ENCODE data around the gene HS3ST6. TPM values are rescaled to one million over a fixed set of nuclear protein-coding genes. Genes with fewer than 3 reads are reported as not detected.

HS3ST6 gene
- total and polyA plus RNA-seq, 2 donors (not counting 3 experiments of a cell fraction or from before 2014, with no cell fraction given) = not detected

DNA sequence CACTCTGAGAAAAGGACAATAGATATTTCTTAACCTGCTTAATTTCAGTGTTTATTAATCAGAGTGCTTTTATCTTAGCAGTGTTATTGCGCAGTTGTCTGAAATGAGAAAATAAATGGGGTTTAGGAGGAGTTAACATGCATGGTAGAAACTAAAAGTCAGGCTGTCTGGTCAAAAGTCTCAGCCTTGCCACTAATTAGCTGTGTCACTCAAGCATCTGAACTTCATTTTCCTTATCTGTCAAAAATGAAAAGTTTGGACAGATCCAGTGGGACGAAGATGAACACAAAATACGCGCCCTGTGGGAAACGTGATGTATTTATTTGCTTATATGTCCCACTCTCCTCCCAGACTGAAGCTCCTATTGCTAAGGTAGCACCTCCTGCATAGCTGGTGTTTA, 40.0 kb downstream of the HS3ST6 start:
- ChIA-PET CTCF (interaction anchor here (1.2 to 1.8 kb wide), 4 partner anchors 12 to 20 kb away, joined by 3 to 5 read pairs (median 4); no protein-coding TSS in a partner anchor), POLR2A (no interaction called here)
- Histone ChIP-seq H3K79me2 (ENCODE audit: control insufficient read depth, insufficient read depth, low read length) (no peaks in the 10 kb centered on the region), H3K9me1 (replicated peaks; ENCODE audit: control insufficient read depth, extremely low read depth, insufficient read depth, low read length) (no peaks in the 10 kb centered on the region), H3K9me3 (replicated peaks; ENCODE audit: control insufficient read depth, insufficient read depth, low read length) (no peaks in the 10 kb centered on the region), H3K4me1 (ENCODE audit: control insufficient read depth, extremely low read depth, insufficient read depth, low read length) (no peaks in the 10 kb centered on the region), H3K9ac (replicated peaks; ENCODE audit: extremely low read depth, insufficient read depth, low read length) (no peak overlapping the region), H3K4me3 (replicated peaks in 1 of 3; ENCODE audit: insufficient read depth in 1 of 3, low read depth in 1 of 3, low read length in 3 of 3) (no peak overlapping the region), H3K36me3 (ENCODE audit: control insufficient read depth in 2 of 2, extremely low read depth in 1 of 2, insufficient read depth in 2 of 2, low read length in 2 of 2) (no peaks in the 10 kb centered on the region), H4K20me1 (replicated peaks; ENCODE audit: control insufficient read depth, extremely low read depth, insufficient read depth, low read length) (no peaks in the 10 kb centered on the region), H3K27ac (ENCODE audit: insufficient read depth, low read depth, low read length) (no peak overlapping the region), H3K4me2 (ENCODE audit: insufficient read depth, low read length) (no peak overlapping the region), H3K27me3 (ENCODE audit: control insufficient read depth in 2 of 2, insufficient read depth in 2 of 2, low read length in 2 of 2) (peaks cover 5 to 13% of the 10 kb centered on the region in 2 experiments), H2AFZ (ENCODE audit: low read depth, low read length) (no peak overlapping the region)
- no TSS peak for BruUV-seq (replicated peaks)
- intact Hi-C loops (cut with micrococcal nuclease) (no loop called here), dilution Hi-C loops (cut with MboI; ENCODE audit: extremely low pct_ligation_motif_present, low sequenced_read_pairs) (no loop called here)
- TF ChIP-seq, protein P1, sequence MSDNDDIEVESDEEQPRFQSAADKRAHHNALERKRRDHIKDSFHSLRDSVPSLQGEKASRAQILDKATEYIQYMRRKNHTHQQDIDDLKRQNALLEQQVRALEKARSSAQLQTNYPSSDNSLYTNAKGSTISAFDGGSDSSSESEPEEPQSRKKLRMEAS (IDR thresholded peaks at IDR 0.05; ENCODE audit: insufficient read depth, insufficient read length) = no peak
- TF ChIP-seq GATA2 (IDR thresholded peaks at IDR 0.05; ENCODE audit: insufficient read depth, insufficient read length, low read depth, low read length) (no peak), FOS (IDR thresholded peaks at IDR 0.05; ENCODE audit: borderline replicate concordance, insufficient read depth, low read length) (no peak), EZH2 (IDR thresholded peaks at IDR 0.05; ENCODE audit: borderline replicate concordance, low read depth, low read length, severe bottlenecking) (no peak), POLR2AphosphoS5 (IDR thresholded peaks at IDR 0.05; ENCODE audit: insufficient read depth, low read depth, low read length) (no peak), POLR2A (IDR thresholded peaks at IDR 0.05; ENCODE audit: low read depth, low read length) (no peak), JUN (IDR thresholded peaks at IDR 0.05; ENCODE audit: borderline replicate concordance, insufficient read depth, insufficient read length, low read depth) (no peak), MYC (IDR thresholded peaks at IDR 0.05; ENCODE audit: low read depth, low read length) (no peak)
- TF ChIP-seq, protein P2, sequence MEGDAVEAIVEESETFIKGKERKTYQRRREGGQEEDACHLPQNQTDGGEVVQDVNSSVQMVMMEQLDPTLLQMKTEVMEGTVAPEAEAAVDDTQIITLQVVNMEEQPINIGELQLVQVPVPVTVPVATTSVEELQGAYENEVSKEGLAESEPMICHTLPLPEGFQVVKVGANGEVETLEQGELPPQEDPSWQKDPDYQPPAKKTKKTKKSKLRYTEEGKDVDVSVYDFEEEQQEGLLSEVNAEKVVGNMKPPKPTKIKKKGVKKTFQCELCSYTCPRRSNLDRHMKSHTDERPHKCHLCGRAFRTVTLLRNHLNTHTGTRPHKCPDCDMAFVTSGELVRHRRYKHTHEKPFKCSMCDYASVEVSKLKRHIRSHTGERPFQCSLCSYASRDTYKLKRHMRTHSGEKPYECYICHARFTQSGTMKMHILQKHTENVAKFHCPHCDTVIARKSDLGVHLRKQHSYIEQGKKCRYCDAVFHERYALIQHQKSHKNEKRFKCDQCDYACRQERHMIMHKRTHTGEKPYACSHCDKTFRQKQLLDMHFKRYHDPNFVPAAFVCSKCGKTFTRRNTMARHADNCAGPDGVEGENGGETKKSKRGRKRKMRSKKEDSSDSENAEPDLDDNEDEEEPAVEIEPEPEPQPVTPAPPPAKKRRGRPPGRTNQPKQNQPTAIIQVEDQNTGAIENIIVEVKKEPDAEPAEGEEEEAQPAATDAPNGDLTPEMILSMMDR (IDR thresholded peaks at IDR 0.05; ENCODE audit: extremely low read depth in 1 of 2, insufficient read depth in 1 of 2, low read depth in 1 of 2, low read length in 2 of 2) = no peak
- FAIRE-seq = no peak
- DNase-seq (ENCODE audit: low read depth, low spot score) = no peak
